Measurements from ENCODE around the gene PDZK1.
"Not testable (repeated sequence)": the region's sequence is repeated elsewhere in the genome, so short reads cannot be mapped to it uniquely, and the experiment has no call there.

Gene PDZK1

DNA sequence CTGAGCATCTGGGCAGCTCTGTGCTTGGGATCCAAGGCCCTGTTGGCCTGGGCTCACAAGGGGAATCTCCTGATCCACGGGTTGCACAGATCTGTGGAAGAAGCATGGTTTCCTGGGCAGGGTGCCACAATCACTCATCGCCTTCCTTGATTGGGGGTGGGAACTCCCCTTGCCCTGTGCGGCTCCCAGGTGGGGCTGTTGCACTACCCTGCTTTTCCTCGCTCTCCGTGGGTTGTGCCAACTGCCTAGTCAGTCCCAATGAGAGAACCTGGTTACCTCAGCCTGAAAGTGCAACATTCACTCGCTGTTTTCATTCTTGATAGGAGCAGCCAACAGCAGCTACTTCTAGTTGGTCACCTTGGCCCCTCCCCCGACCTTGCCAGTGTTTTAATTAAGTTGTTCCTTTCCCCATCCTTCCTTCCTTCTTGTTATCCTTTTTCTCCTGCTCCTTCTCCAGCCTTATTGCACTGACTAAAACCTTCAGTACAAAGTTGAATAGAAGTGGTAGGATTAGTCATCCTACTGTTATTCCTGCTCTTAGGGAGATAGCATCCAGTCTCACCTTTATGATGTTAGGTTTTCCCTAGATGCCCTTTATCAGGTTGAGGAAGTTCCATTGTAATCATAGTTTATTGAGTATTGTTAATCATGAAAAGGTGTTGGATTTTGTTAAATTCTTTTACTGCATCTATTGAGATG lies 50.8 kb downstream of the PDZK1 start:
- DNase-seq, result not testable (repeated sequence)

DNA sequence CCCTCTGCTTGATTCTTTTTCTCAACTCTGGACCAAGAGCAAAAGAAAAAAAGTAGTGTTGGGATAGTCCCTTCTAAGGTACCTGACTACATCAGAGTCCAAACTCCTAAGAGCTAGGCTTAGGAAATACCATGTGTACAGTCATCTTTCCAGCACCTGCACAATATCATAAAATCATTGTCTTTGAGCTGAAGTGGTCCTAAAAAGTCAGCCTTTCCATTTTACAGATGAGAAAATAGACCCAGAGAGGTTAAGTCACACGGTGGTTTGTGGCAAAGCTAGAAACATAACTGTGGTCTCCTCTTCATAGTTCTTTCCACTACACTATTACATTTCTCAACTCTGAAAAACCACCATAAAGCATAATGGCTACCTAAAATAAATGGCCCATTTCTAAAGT lies 63.2 kb downstream of the PDZK1 start:
- DNase-seq, result not testable (repeated sequence)

DNA sequence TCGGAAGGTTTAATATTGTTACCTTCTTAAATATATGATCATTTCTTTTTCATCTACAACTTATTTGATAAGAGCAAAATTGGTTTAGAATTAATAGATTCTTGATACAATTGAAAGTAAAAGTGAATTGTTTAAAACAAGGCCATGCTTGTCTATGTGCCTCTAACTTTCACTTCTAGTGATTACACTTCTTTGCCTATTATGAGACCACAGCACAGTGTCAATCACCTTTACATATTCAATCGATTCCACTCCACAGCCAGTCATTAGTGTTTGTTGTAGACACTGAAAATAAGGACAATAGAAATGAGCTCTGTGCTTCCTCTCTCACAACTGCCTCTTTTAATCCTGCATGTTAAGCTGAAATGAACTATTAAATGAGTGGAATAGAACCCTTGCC lies 65.3 kb downstream of the PDZK1 start:
- not testable (repeated sequence) for DNase-seq

DNA sequence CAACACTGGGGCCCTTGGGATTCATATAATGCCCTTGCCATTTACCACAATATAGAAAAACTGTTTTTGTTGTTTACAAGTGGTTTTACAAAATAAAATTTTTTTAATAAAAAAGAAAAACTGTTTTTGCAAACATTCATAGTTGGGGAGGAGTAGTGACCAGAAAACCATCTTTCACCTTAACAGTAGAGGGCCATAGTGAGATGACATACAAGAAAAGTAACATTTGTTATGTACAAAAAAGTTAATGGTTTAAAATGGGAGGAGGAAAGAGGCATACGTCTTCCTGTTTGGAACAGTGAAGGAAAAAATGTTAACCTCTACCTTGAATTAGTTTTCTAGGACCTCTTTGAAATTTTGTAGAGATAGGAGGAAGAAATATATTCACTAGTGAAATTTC lies 70.9 kb downstream of the PDZK1 start:
- not testable (repeated sequence) for DNase-seq

DNA sequence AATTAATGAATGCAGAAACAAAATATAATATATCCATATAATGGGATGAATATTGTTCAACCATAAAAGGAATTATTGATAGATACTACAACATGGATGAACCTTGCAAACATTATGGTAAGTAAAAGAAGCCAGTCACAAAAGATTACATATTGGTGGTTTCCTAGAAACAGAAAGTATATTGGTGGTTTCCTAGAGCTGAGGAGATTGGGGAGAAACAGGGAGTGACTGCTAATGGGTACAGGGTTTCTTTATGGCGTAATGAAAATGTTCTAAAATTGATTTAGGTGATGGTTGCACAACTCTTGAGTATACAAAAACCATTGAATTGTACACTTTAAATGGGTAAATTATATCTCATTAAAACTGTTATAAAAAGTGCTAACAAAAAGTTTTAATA lies 85.0 kb downstream of the PDZK1 start:
- not testable (repeated sequence) for DNase-seq
